Astrocyte (in vitro differentiated cells and primary cell): ENCODE data around the gene DDAH1. TPM values are rescaled to one million over a fixed set of nuclear protein-coding genes. Genes with fewer than 3 reads are reported as not detected.
A peak's percentile ranks its signal among the peaks of the same experiment; 100 is the strongest.

Source experiments
- DNase-seq: peaks from one replicate; pipeline ENCODE4 v3.0.0-alpha.2; 2010; ENCODE audit warnings: low read depth
- FAIRE-seq: peaks from 2 replicates; lab custom pipeline; 2011; peaks lifted over from hg19 to GRCh38; lab: Jason Lieb, UNC
- H2AFZ ChIP-seq: 2 replicates; pipeline ENCODE4 v1.6.0; 2012; ENCODE audit warnings: low read depth, low read length, inconsistent platforms
- H3K27ac ChIP-seq: 2 replicates; pipeline ENCODE4 v1.5.1; 2011; ENCODE audit warnings: low read depth, low read length, inconsistent platforms
- H3K27me3 ChIP-seq: 2 replicates; pipeline ENCODE4 v1.6.0; 2011; ENCODE audit warnings: low read length, inconsistent platforms; ENCODE audit not compliant: insufficient read depth
- H3K36me3 ChIP-seq: 2 replicates; pipeline ENCODE4 v1.5.1; 2011; ENCODE audit warnings: low read length, inconsistent platforms; ENCODE audit not compliant: insufficient read depth
- H3K4me1 ChIP-seq: 2 replicates; pipeline ENCODE4 v1.5.1; 2011; ENCODE audit warnings: low read length, inconsistent platforms; ENCODE audit not compliant: insufficient read depth
- H3K4me2 ChIP-seq: 2 replicates; pipeline ENCODE4 v1.6.0; 2012; ENCODE audit warnings: low read length, inconsistent platforms
- H3K4me3 ChIP-seq: 2 replicates; pipeline ENCODE4 v1.5.1; 2011; ENCODE audit warnings: low read depth, mild to moderate bottlenecking, low read length, inconsistent platforms; ENCODE audit not compliant: insufficient read depth
- H3K79me2 ChIP-seq: 2 replicates; pipeline ENCODE4 v1.6.0; 2012; ENCODE audit warnings: mild to moderate bottlenecking, low read length, inconsistent platforms; ENCODE audit not compliant: insufficient read depth
- H3K9ac ChIP-seq: 2 replicates; pipeline ENCODE4 v1.6.0; 2012; ENCODE audit warnings: mild to moderate bottlenecking, low read length, inconsistent platforms
- H3K9me3 ChIP-seq: 2 replicates; pipeline ENCODE4 v1.5.1; 2012; ENCODE audit warnings: low read depth, mild to moderate bottlenecking, low read length, inconsistent platforms; ENCODE audit not compliant: insufficient read depth
- H4K20me1 ChIP-seq: 2 replicates; pipeline ENCODE4 v1.6.0; 2012; ENCODE audit warnings: low read length, inconsistent platforms; ENCODE audit not compliant: insufficient read depth
- H3K27ac Mint-ChIP-seq: one replicate; pipeline ENCODE4 v1.8.0; 2021; ENCODE audit warnings: mild to moderate bottlenecking, mixed read lengths; ENCODE audit not compliant: unreplicated experiment
- H3K27me3 Mint-ChIP-seq: one replicate; pipeline ENCODE4 v1.8.0; 2021; ENCODE audit warnings: low read depth, mixed read lengths; ENCODE audit not compliant: unreplicated experiment
- H3K36me3 Mint-ChIP-seq: one replicate; pipeline ENCODE4 v1.8.0; 2021; ENCODE audit warnings: low read depth, mixed read lengths; ENCODE audit not compliant: unreplicated experiment
- H3K4me1 Mint-ChIP-seq: one replicate; pipeline ENCODE4 v1.8.0; 2021; ENCODE audit warnings: low read depth, mixed read lengths; ENCODE audit not compliant: unreplicated experiment
- H3K4me3 Mint-ChIP-seq: one replicate; pipeline ENCODE4 v1.8.0; 2021; ENCODE audit warnings: mild to moderate bottlenecking, moderate library complexity, mixed read lengths; ENCODE audit not compliant: unreplicated experiment
- H3K9me3 Mint-ChIP-seq: one replicate; pipeline ENCODE4 v1.8.0; 2021; ENCODE audit warnings: mild to moderate bottlenecking, mixed read lengths; ENCODE audit not compliant: unreplicated experiment
- EZH2 ChIP-seq: IDR thresholded peaks from 2 replicates; pipeline ENCODE4 v1.6.1; 2012; ENCODE audit warnings: mild to moderate bottlenecking, low read length, inconsistent platforms; ENCODE audit not compliant: insufficient read depth
- total RNA-seq: library from RNA; stranded (reverse); gene quantifications from 2 replicates; pipeline ENCODE4 v1.2.1, GENCODE V29; 2021
- TF ChIP-seq, protein P1 (sequence below): IDR thresholded peaks from 2 replicates; pipeline ENCODE4 v1.5.1; 2011; ENCODE audit warnings: low read depth, mild to moderate bottlenecking, inconsistent platforms, low read length, moderate library complexity; ENCODE audit not compliant: insufficient read depth

The DDAH1 gene
- total RNA-seq, 1 donor from 2014 or later = 112 TPM

DNA sequence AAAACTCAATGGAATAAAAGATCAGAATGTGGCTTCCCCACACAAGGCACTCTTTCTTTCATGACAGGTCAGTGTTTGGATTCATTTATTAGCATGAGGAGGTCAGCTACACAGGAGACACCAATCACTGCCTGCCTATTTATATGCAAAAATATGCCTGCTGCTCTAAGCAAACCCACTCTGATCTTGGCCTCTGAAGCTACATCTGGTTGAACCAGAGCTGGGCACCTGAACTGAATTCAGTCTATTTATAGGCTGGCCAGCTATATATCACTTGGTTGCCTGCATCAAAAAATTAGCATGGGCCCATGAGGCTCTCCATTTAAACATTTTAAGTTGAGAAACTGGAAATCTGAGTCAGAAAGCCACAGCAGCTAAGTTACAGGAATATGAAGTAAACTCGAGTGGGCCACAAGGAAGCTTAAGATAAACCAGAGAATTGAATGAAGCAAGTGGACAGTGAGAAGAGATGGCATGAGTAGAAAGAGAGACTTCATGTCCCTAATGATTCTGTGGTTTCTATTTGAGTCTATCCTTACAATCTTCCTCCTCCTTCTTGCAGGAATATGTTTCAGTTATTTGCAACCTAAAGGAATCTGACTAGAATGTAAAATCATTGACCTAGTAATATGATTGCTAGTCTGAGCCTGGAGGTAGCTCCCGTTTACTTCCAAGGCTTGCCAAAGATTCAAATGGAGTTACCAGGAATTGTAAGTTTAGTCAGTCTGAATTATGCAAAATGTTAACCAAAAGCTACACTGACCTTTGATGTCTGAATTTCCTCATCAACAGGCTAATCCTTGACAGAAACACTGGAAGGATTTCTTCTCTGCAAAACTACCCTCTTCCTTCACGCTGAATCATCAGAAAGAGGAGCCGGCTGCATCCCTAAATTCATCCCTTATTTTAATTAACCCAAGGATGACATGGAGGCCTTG, 17.7 kb downstream of the DDAH1 start:
- Histone ChIP-seq H3K36me3 (peaks cover 13% of the 10 kb centered on the region), H3K79me2 (peaks cover 82% of the 10 kb centered on the region), H2AFZ (no peak overlapping the region), H3K4me1 (peaks cover 34% of the 10 kb centered on the region), H3K9ac (no peak overlapping the region), H3K4me3 (no peak overlapping the region), H3K9me3 (no peaks in the 10 kb centered on the region), H4K20me1 (peaks cover 62% of the 10 kb centered on the region), H3K27ac (no peak overlapping the region), H3K4me2 (peak overlapping the region; percentile 47), H3K27me3 (no peaks in the 10 kb centered on the region)
- Mint-ChIP-seq H3K4me3 (no peak overlapping the region), H3K27ac (peak overlapping the region; percentile 21), H3K9me3 (no peaks in the 10 kb centered on the region), H3K36me3 (peaks cover 13% of the 10 kb centered on the region), H3K4me1 (peaks cover 40% of the 10 kb centered on the region), H3K27me3 (no peaks in the 10 kb centered on the region)
- TF ChIP-seq, protein P1, sequence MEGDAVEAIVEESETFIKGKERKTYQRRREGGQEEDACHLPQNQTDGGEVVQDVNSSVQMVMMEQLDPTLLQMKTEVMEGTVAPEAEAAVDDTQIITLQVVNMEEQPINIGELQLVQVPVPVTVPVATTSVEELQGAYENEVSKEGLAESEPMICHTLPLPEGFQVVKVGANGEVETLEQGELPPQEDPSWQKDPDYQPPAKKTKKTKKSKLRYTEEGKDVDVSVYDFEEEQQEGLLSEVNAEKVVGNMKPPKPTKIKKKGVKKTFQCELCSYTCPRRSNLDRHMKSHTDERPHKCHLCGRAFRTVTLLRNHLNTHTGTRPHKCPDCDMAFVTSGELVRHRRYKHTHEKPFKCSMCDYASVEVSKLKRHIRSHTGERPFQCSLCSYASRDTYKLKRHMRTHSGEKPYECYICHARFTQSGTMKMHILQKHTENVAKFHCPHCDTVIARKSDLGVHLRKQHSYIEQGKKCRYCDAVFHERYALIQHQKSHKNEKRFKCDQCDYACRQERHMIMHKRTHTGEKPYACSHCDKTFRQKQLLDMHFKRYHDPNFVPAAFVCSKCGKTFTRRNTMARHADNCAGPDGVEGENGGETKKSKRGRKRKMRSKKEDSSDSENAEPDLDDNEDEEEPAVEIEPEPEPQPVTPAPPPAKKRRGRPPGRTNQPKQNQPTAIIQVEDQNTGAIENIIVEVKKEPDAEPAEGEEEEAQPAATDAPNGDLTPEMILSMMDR = no peak
- no peak for TF ChIP-seq EZH2
- no peak for FAIRE-seq
- DNase-seq = peak; percentile 47

DNA sequence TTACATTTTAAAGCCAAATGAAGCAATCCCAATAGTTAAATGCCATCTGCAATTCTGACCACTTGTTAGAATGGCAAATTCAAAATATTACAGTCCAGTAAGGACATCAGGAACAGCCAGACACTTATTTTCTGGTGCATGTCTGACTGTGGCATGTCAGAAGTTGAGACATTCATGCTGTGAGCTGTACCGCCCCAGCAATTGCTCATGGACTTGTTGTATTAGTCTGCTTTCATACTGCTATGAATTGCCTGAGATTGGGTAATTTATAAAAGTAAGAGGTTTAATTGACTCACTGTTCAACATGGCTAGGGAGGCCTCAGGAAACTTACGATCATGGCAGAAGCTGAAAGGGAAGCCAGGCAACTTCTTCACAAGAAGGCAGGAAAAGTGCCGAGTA, 19.1 kb downstream of the DDAH1 start:
- Histone ChIP-seq H3K27me3 (no peaks in the 10 kb centered on the region), H3K4me2 (no peak overlapping the region), H3K9me3 (no peaks in the 10 kb centered on the region), H2AFZ (no peak overlapping the region), H3K36me3 (peaks cover 13% of the 10 kb centered on the region), H4K20me1 (peaks cover 55% of the 10 kb centered on the region), H3K4me3 (no peak overlapping the region), H3K79me2 (peaks cover 78% of the 10 kb centered on the region), H3K4me1 (peaks cover 33% of the 10 kb centered on the region), H3K27ac (no peak overlapping the region), H3K9ac (no peak overlapping the region)
- Mint-ChIP-seq H3K36me3 (peaks cover 13% of the 10 kb centered on the region), H3K9me3 (no peaks in the 10 kb centered on the region), H3K4me1 (peaks cover 40% of the 10 kb centered on the region), H3K4me3 (no peak overlapping the region), H3K27me3 (no peaks in the 10 kb centered on the region), H3K27ac (no peak overlapping the region)
- TF ChIP-seq, protein P1 = no peak
- TF ChIP-seq EZH2 = no peak
- peak; percentile 16 for DNase-seq
- FAIRE-seq = no peak

DNA sequence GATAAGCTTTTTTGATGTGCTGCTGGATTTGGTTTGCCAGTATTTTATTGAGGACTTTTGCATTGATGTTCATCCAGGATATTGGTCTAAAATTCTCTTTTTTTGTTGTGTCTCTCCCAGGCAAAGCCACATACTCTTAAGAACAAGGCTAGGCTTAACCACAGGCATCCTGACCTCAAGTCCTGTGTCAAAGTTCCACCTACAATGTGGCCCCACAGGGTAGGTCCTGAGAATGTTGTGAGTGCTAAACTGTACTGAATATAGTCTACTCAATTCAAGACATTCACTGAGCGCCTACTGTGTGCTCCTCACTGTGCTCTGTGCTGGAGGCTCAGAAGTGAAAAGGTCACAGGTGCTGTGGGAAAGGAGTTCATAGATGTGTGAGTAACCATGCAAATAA, 20.6 kb downstream of the DDAH1 start:
- Histone ChIP-seq H3K79me2 (peaks cover 76% of the 10 kb centered on the region), H3K36me3 (peaks cover 2% of the 10 kb centered on the region), H3K27me3 (no peaks in the 10 kb centered on the region), H3K9ac (no peak overlapping the region), H2AFZ (no peak overlapping the region), H4K20me1 (peaks cover 47% of the 10 kb centered on the region), H3K4me3 (no peak overlapping the region), H3K4me1 (peaks cover 39% of the 10 kb centered on the region), H3K9me3 (no peaks in the 10 kb centered on the region), H3K4me2 (no peak overlapping the region), H3K27ac (no peak overlapping the region)
- no peak for FAIRE-seq
- no peak for TF ChIP-seq EZH2
- TF ChIP-seq, protein P1 = no peak
- H3K27me3 Mint-ChIP-seq = no peaks in the 10 kb centered on the region
- peak; percentile 39 for DNase-seq
- H3K4me1 Mint-ChIP-seq = peaks cover 45% of the 10 kb centered on the region
- no peak overlapping the region for H3K4me3 Mint-ChIP-seq
- H3K27ac Mint-ChIP-seq = no peak overlapping the region
- H3K9me3 Mint-ChIP-seq = no peaks in the 10 kb centered on the region
- peaks cover 11% of the 10 kb centered on the region for H3K36me3 Mint-ChIP-seq
